ENCODE measurements around the gene EYA3. TPM values are rescaled to one million over a fixed set of nuclear protein-coding genes. Genes with fewer than 3 reads are reported as not detected.

The EYA3 gene
- total RNA-seq, 2 experiments from 2014 or later: 30.1 to 37.1 TPM

GRCh38 chr1:28045777-28046176 is 42.6 kb downstream of the EYA3 start:
- no peak overlapping the region for H3K4me3 Mint-ChIP-seq
- H3K4me1 Mint-ChIP-seq: peaks cover 9% of the 10 kb centered on the region
- intact Hi-C loops (cut with DNase I, micrococcal nuclease): no loop called here
- peaks cover 12% of the 10 kb centered on the region for H3K36me3 Mint-ChIP-seq (ENCODE audit: low read depth)
- ChIA-PET POLR2A (no interaction called here), CTCF (no interaction called here)
- ATAC-seq (no peak), DNase-seq (no peak)
- no peaks in the 10 kb centered on the region for H3K9me3 Mint-ChIP-seq (ENCODE audit: low read depth)
- no peaks in the 10 kb centered on the region for H3K27me3 Mint-ChIP-seq
- H3K27ac Mint-ChIP-seq: no peak overlapping the region

DNA sequence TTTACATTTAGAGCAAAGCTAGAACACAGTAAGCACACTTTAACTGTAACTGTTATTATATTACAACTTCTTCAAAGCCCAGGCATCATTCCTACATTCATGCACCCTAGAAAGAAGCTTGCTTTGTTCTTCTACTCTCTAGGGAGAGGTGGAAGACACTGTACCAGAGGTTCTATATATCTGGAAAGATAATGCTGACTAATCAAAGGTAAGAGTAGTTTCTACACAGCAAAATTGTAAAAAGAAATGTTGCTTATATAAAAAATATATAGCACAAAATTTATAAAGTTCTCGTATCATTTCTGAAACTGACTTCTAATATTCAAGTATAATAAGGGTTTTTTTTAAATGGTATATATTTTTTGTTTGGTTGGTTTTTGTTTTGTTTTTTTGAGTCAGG is 44.0 kb downstream of the EYA3 start:
- CTCF ChIA-PET: interaction anchor here (0.5 to 0.6 kb wide), 2 partner anchors 43 to 178 kb away, joined by 3 to 4 read pairs; no protein-coding TSS in a partner anchor
- H3K36me3 Mint-ChIP-seq (ENCODE audit: low read depth): peaks cover 21% of the 10 kb centered on the region
- POLR2A ChIA-PET: no interaction called here

GRCh38 chr1:28039341-28039740 is 49.1 kb downstream of the EYA3 start:
- intact Hi-C loops (cut with DNase I, micrococcal nuclease): no loop called here
- Mint-ChIP-seq H3K27ac (no peak overlapping the region), H3K9me3 (ENCODE audit: low read depth) (no peaks in the 10 kb centered on the region), H3K4me3 (no peak overlapping the region), H3K4me1 (no peaks in the 10 kb centered on the region), H3K36me3 (ENCODE audit: low read depth) (peaks cover 24% of the 10 kb centered on the region), H3K27me3 (no peaks in the 10 kb centered on the region)
- ChIA-PET CTCF (interaction anchor here (0.7 kb wide), 3 partner anchors 19 to 170 kb away, joined by 3 to 5 read pairs (median 3); no protein-coding TSS in a partner anchor), POLR2A (no interaction called here)
- ATAC-seq (no peak), DNase-seq (no peak)

More for the DNA sequence above, 44.0 kb downstream of the EYA3 start:
- ATAC-seq (no peak), DNase-seq (no peak)
- intact Hi-C loops (cut with DNase I, micrococcal nuclease): no loop called here
- Mint-ChIP-seq H3K4me3 (no peak overlapping the region), H3K9me3 (ENCODE audit: low read depth) (no peaks in the 10 kb centered on the region), H3K27ac (no peak overlapping the region), H3K27me3 (no peaks in the 10 kb centered on the region), H3K4me1 (peaks cover 9% of the 10 kb centered on the region)

- Mint-ChIP-seq H3K36me3 (ENCODE audit: low read depth) (peaks cover 24% of the 10 kb centered on the region), H3K4me3 (no peak overlapping the region), H3K27ac (no peak overlapping the region), H3K4me1 (no peaks in the 10 kb centered on the region), H3K27me3 (no peaks in the 10 kb centered on the region), H3K9me3 (ENCODE audit: low read depth) (no peaks in the 10 kb centered on the region)
- CTCF ChIA-PET: interaction anchor here (0.6 to 1.1 kb wide), 5 partner anchors 16 to 561 kb away, joined by 3 to 4 read pairs (median 3); no protein-coding TSS in a partner anchor
- intact Hi-C loops (cut with DNase I, micrococcal nuclease): no loop called here
- POLR2A ChIA-PET: no interaction called here
- DNase-seq (no peak), ATAC-seq (no peak)
Measured at GRCh38 chr1:28037946-28038345, 50.5 kb downstream of the EYA3 start.

- ChIA-PET CTCF (interaction anchor here (0.6 to 1.2 kb wide), 5 partner anchors 16 to 281 kb away, joined by 3 to 4 read pairs (median 3); no protein-coding TSS in a partner anchor), POLR2A (no interaction called here)
- no peak overlapping the region for H3K4me3 Mint-ChIP-seq
- DNase-seq: no peak
- no peaks in the 10 kb centered on the region for H3K4me1 Mint-ChIP-seq
- no peaks in the 10 kb centered on the region for H3K9me3 Mint-ChIP-seq (ENCODE audit: low read depth)
- ATAC-seq: no peak
- intact Hi-C loops (cut with DNase I, micrococcal nuclease): no loop called here
- no peak overlapping the region for H3K27ac Mint-ChIP-seq
- H3K36me3 Mint-ChIP-seq (ENCODE audit: low read depth): peaks cover 23% of the 10 kb centered on the region
- no peaks in the 10 kb centered on the region for H3K27me3 Mint-ChIP-seq
Measured at GRCh38 chr1:28037206-28037605, 51.2 kb downstream of the EYA3 start.

GRCh38 chr1:28036431-28036830 is 52.0 kb downstream of the EYA3 start:
- H3K9me3 Mint-ChIP-seq (ENCODE audit: low read depth): no peaks in the 10 kb centered on the region
- H3K4me1 Mint-ChIP-seq: no peaks in the 10 kb centered on the region
- intact Hi-C loops (cut with DNase I, micrococcal nuclease): no loop called here
- ChIA-PET POLR2A (no interaction called here), CTCF (interaction anchor here (0.7 to 1.2 kb wide), 2 partner anchors 82 to 282 kb away, joined by 3 to 4 read pairs; no protein-coding TSS in a partner anchor)
- H3K27ac Mint-ChIP-seq: no peak overlapping the region
- no peak overlapping the region for H3K4me3 Mint-ChIP-seq
- DNase-seq: no peak
- no peak for ATAC-seq
- no peaks in the 10 kb centered on the region for H3K27me3 Mint-ChIP-seq
- peaks cover 22% of the 10 kb centered on the region for H3K36me3 Mint-ChIP-seq (ENCODE audit: low read depth)

- H3K27ac Mint-ChIP-seq: no peak overlapping the region
- no peak overlapping the region for H3K4me3 Mint-ChIP-seq
- H3K4me1 Mint-ChIP-seq: no peaks in the 10 kb centered on the region
- ATAC-seq (no peak), DNase-seq (no peak)
- H3K27me3 Mint-ChIP-seq: no peaks in the 10 kb centered on the region
- POLR2A ChIA-PET: interaction anchor here (0.6 kb wide), 1 partner anchor 90 kb away, joined by 9 read pairs; no protein-coding TSS in a partner anchor
- H3K36me3 Mint-ChIP-seq (ENCODE audit: low read depth): peaks cover 20% of the 10 kb centered on the region
- intact Hi-C loops (cut with DNase I, micrococcal nuclease): no loop called here
- CTCF ChIA-PET: interaction anchor here (0.6 kb wide), 1 partner anchor 38 kb away, joined by 3 read pairs; no protein-coding TSS in a partner anchor
- no peaks in the 10 kb centered on the region for H3K9me3 Mint-ChIP-seq (ENCODE audit: low read depth)
Measured at GRCh38 chr1:28035420-28035819, 53.0 kb downstream of the EYA3 start.

- H3K27me3 Mint-ChIP-seq: no peaks in the 10 kb centered on the region
- ChIA-PET POLR2A (no interaction called here), CTCF (interaction anchor here (1.1 kb wide), 1 partner anchor 39 kb away, joined by 3 read pairs; no protein-coding TSS in a partner anchor)
- peaks cover 6% of the 10 kb centered on the region for H3K36me3 Mint-ChIP-seq (ENCODE audit: low read depth)
- ATAC-seq: no peak
- H3K4me3 Mint-ChIP-seq: no peak overlapping the region
- intact Hi-C loops (cut with DNase I, micrococcal nuclease): no loop called here
- H3K27ac Mint-ChIP-seq: no peak overlapping the region
- DNase-seq: no peak
- H3K4me1 Mint-ChIP-seq: no peaks in the 10 kb centered on the region
- H3K9me3 Mint-ChIP-seq (ENCODE audit: low read depth): no peaks in the 10 kb centered on the region
Measured at GRCh38 chr1:28032281-28032680, 56.1 kb downstream of the EYA3 start.

GRCh38 chr1:28031173-28031572 is 57.2 kb downstream of the EYA3 start:
- DNase-seq (no peak), ATAC-seq (no peak)
- Mint-ChIP-seq H3K36me3 (ENCODE audit: low read depth) (peaks cover 6% of the 10 kb centered on the region), H3K27me3 (no peaks in the 10 kb centered on the region), H3K27ac (no peak overlapping the region), H3K4me3 (no peak overlapping the region), H3K9me3 (ENCODE audit: low read depth) (no peaks in the 10 kb centered on the region), H3K4me1 (no peaks in the 10 kb centered on the region)
- ChIA-PET CTCF (interaction anchor here (0.6 to 0.7 kb wide), 3 partner anchors 36 to 594 kb away, joined by 3 to 5 read pairs (median 3); no protein-coding TSS in a partner anchor), POLR2A (no interaction called here)
- intact Hi-C loops (cut with DNase I, micrococcal nuclease): no loop called here

GRCh38 chr1:28028873-28029654 is 59.3 kb downstream of the EYA3 start:
- H3K27me3 Mint-ChIP-seq: no peaks in the 10 kb centered on the region
- no peaks in the 10 kb centered on the region for H3K4me1 Mint-ChIP-seq

GRCh38 chr1:28027660-28028059 is 60.8 kb downstream of the EYA3 start:
- Mint-ChIP-seq H3K4me3 (no peak overlapping the region), H3K9me3 (ENCODE audit: low read depth) (no peaks in the 10 kb centered on the region), H3K4me1 (no peaks in the 10 kb centered on the region), H3K27me3 (no peaks in the 10 kb centered on the region), H3K36me3 (ENCODE audit: low read depth) (peaks cover 6% of the 10 kb centered on the region), H3K27ac (no peak overlapping the region)
- ATAC-seq (no peak), DNase-seq (no peak)
- POLR2A ChIA-PET: no interaction called here
- CTCF ChIA-PET: interaction anchor here (0.8 to 1.0 kb wide), 3 partner anchors 15 to 460 kb away, joined by 3 read pairs; no protein-coding TSS in a partner anchor
- intact Hi-C loops (cut with DNase I, micrococcal nuclease): no loop called here

More at GRCh38 chr1:28028873-28029654, 59.3 kb downstream of the EYA3 start:
- CTCF ChIA-PET: interaction anchor here (1.0 kb wide), 2 partner anchors 14 to 59 kb away, joined by 3 read pairs; partner anchors contain the start of gene EYA3
- Mint-ChIP-seq H3K36me3 (ENCODE audit: low read depth) (peaks cover 6% of the 10 kb centered on the region), H3K9me3 (ENCODE audit: low read depth) (no peaks in the 10 kb centered on the region), H3K4me3 (no peak overlapping the region), H3K27ac (no peak overlapping the region)
- POLR2A ChIA-PET: no interaction called here
- intact Hi-C loops (cut with DNase I, micrococcal nuclease): no loop called here
- no peak for ATAC-seq
- no peak for DNase-seq

GRCh38 chr1:28027238-28027637 is 61.2 kb downstream of the EYA3 start:
- no peaks in the 10 kb centered on the region for H3K9me3 Mint-ChIP-seq (ENCODE audit: low read depth)
- no peak overlapping the region for H3K27ac Mint-ChIP-seq
- H3K4me1 Mint-ChIP-seq: no peaks in the 10 kb centered on the region
- ChIA-PET POLR2A (no interaction called here), CTCF (interaction anchor here (0.7 to 1.1 kb wide), 3 partner anchors 13 to 459 kb away, joined by 3 read pairs; no protein-coding TSS in a partner anchor)
- intact Hi-C loops (cut with DNase I, micrococcal nuclease): no loop called here
- peaks cover 6% of the 10 kb centered on the region for H3K36me3 Mint-ChIP-seq (ENCODE audit: low read depth)
- H3K4me3 Mint-ChIP-seq: no peak overlapping the region
- ATAC-seq (no peak), DNase-seq (no peak)
- no peaks in the 10 kb centered on the region for H3K27me3 Mint-ChIP-seq

Data from activated CD4-positive, alpha-beta T cell treated with anti-CD3 and anti-CD28 coated beads for 36 hours (primary cell).